Measurements from ENCODE around the gene LOXL4. TPM values are rescaled to one million over a fixed set of nuclear protein-coding genes. Genes with fewer than 3 reads are reported as not detected.

LOXL4 gene
- total and polyA plus RNA-seq, 2 donors from 2014 or later = 3.4 to 15.1 TPM

- H3K36me3 ChIP-seq (ENCODE audit: control insufficient read depth in 2 of 3, insufficient read depth in 3 of 3, low read length in 3 of 3) = no peaks in the 10 kb centered on the region
- no peak for TF ChIP-seq CTCF (IDR thresholded peaks at IDR 0.05; ENCODE audit: borderline replicate concordance, extremely low read depth, insufficient read depth)
- no peaks in the 10 kb centered on the region for H3K27me3 ChIP-seq (ENCODE audit: control insufficient read depth, insufficient read depth, low read length)
- no peak overlapping the region for H3K4me3 ChIP-seq (ENCODE audit: low read length in 3 of 3)
- no peak overlapping the region for H3K9ac ChIP-seq (ENCODE audit: low read length in 3 of 3)
- FAIRE-seq = no peak
- H3K4me1 ChIP-seq (ENCODE audit: control insufficient read depth in 2 of 3, insufficient read depth in 2 of 3, low read depth in 1 of 3, low read length in 3 of 3) = no peaks in the 10 kb centered on the region
- H3K9me3 ChIP-seq (ENCODE audit: control insufficient read depth in 2 of 3, insufficient read depth in 1 of 3, low read length in 3 of 3) = no peaks in the 10 kb centered on the region
- intact Hi-C loops (cut with DNase I) = no loop called here
- DNase-seq = no peak
- H3K27ac ChIP-seq (ENCODE audit: low read depth in 2 of 2, low read length in 2 of 2) = no peak overlapping the region
These were observed 42.7 kb upstream of the LOXL4 start for GRCh38 chr10:98310701-98311100.

- Histone ChIP-seq H3K27ac (ENCODE audit: low read depth in 2 of 2, low read length in 2 of 2) (no peak overlapping the region), H3K36me3 (ENCODE audit: control insufficient read depth in 2 of 3, insufficient read depth in 3 of 3, low read length in 3 of 3) (no peaks in the 10 kb centered on the region), H3K9me3 (ENCODE audit: control insufficient read depth in 2 of 3, insufficient read depth in 1 of 3, low read length in 3 of 3) (no peaks in the 10 kb centered on the region), H3K27me3 (ENCODE audit: control insufficient read depth, insufficient read depth, low read length) (no peaks in the 10 kb centered on the region), H3K4me1 (ENCODE audit: control insufficient read depth in 2 of 3, insufficient read depth in 2 of 3, low read depth in 1 of 3, low read length in 3 of 3) (no peaks in the 10 kb centered on the region), H3K9ac (ENCODE audit: low read length in 3 of 3) (peak overlapping the region in 1 of 3 donors; percentile 13), H3K4me3 (ENCODE audit: low read length in 3 of 3) (peak overlapping the region in 1 of 3 donors; percentile 22)
- peak; percentile 74 for TF ChIP-seq CTCF (IDR thresholded peaks at IDR 0.05; ENCODE audit: borderline replicate concordance, extremely low read depth, insufficient read depth)
- peak; percentile 84 to 91 (median 87) for DNase-seq
- intact Hi-C loops (cut with DNase I) = loop anchor here (10.0 kb wide), 1 partner anchor 55 kb away; no protein-coding TSS in a partner anchor
- no peak for FAIRE-seq
These were observed 41.7 kb upstream of the LOXL4 start for GRCh38 chr10:98309366-98310355.

GRCh38 chr10:98308669-98309365 is 40.8 kb upstream of the LOXL4 start:
- no peaks in the 10 kb centered on the region for H3K4me1 ChIP-seq (ENCODE audit: control insufficient read depth in 2 of 3, insufficient read depth in 2 of 3, low read depth in 1 of 3, low read length in 3 of 3)
- peak overlapping the region in 1 of 3 donors; percentile 22 for H3K4me3 ChIP-seq (ENCODE audit: low read length in 3 of 3)
- H3K9ac ChIP-seq (ENCODE audit: low read length in 3 of 3) = no peak overlapping the region
- H3K36me3 ChIP-seq (ENCODE audit: control insufficient read depth in 2 of 3, insufficient read depth in 3 of 3, low read length in 3 of 3) = no peaks in the 10 kb centered on the region
- H3K27ac ChIP-seq (ENCODE audit: low read depth in 2 of 2, low read length in 2 of 2) = no peak overlapping the region
- no peak for TF ChIP-seq CTCF (IDR thresholded peaks at IDR 0.05; ENCODE audit: borderline replicate concordance, extremely low read depth, insufficient read depth)
- intact Hi-C loops (cut with DNase I) = loop anchor here (10.0 kb wide), 1 partner anchor 54 kb away; no protein-coding TSS in a partner anchor
- H3K27me3 ChIP-seq (ENCODE audit: control insufficient read depth, insufficient read depth, low read length) = no peaks in the 10 kb centered on the region
- FAIRE-seq (no peak), DNase-seq (peak in 4 of 5 donors; percentile 53 to 84 (median 71))
- H3K9me3 ChIP-seq (ENCODE audit: control insufficient read depth in 2 of 3, insufficient read depth in 1 of 3, low read length in 3 of 3) = no peaks in the 10 kb centered on the region

Measured in kidney (tissue), 14 donors.